HepG2 (cell line): ENCODE measurements around the gene INF2. TPM values are rescaled to one million over a fixed set of nuclear protein-coding genes. Genes with fewer than 3 reads are reported as not detected.

Experiments
- GMEB2 ChIP-seq: IDR thresholded peaks from 2 replicates; pipeline ENCODE4 v1.6.1; 2016; ENCODE audit warnings: missing biosample characterization, missing genetic modification reagents, low read depth
- HMGA1 ChIP-seq: sonication (generic); formaldehyde crosslinking; conservative IDR thresholded peaks from 2 replicates; pipeline ENCODE4 v1.4.0; 2020; ENCODE audit warnings: missing genetic modification reagents
- HOXA7 ChIP-seq: sonication (generic); formaldehyde crosslinking; IDR thresholded peaks from 2 replicates; pipeline ENCODE4 v1.8.1; 2022; ENCODE audit warnings: mild to moderate bottlenecking, missing genetic modification reagents, moderate library complexity
- JUN ChIP-seq: sonication (generic); formaldehyde crosslinking; IDR thresholded peaks from 2 replicates; pipeline ENCODE4 v1.4.0; 2020; ENCODE audit warnings: mild to moderate bottlenecking, missing genetic modification reagents
- MIER2 ChIP-seq: IDR thresholded peaks from 2 replicates; pipeline ENCODE4 v1.6.1; 2016; ENCODE audit warnings: missing biosample characterization, missing genetic modification reagents
- SMAD1 ChIP-seq: sonication (generic); formaldehyde crosslinking; IDR thresholded peaks from 2 replicates; pipeline ENCODE4 v1.4.0; 2020; ENCODE audit warnings: missing genetic modification reagents, low read depth, mild to moderate bottlenecking, borderline replicate concordance
- SOX13 ChIP-seq, 3 experiments: fragments of 450-650 bp in 1 of 3; sonication (generic) in 1 of 3; formaldehyde crosslinking in 1 of 3; IDR thresholded peaks in 2 of 3; conservative IDR thresholded peaks in 1 of 3; 2 replicates each; pipeline versions ENCODE4 v1.5.0 to v1.6.1; 2016 to 2020; ENCODE audit warnings: antibody characterized with exemption in 1 of 3, mild to moderate bottlenecking in 1 of 3, missing compliant biosample characterization in 1 of 3, missing genetic modification reagents in 1 of 3, moderate library complexity in 1 of 3
- SP1 ChIP-seq, 2 experiments: fragments of 450-650 bp in 1 of 2; sonication (generic) in 1 of 2; formaldehyde crosslinking in 1 of 2; IDR thresholded peaks; 2 replicates each; pipeline versions ENCODE4 v1.4.0 to v1.6.1; 2016 to 2020; ENCODE audit warnings: missing genetic modification reagents in 1 of 2
- TAF1 ChIP-seq: sonication (generic); formaldehyde crosslinking; IDR thresholded peaks from 2 replicates; pipeline ENCODE4 v1.4.0; 2020; ENCODE audit warnings: missing genetic modification reagents
- ZFP82 ChIP-seq: sonication (generic); formaldehyde crosslinking; IDR thresholded peaks from 2 replicates; pipeline ENCODE4 v1.5.1; 2020; ENCODE audit warnings: mild to moderate bottlenecking, missing genetic modification reagents, borderline replicate concordance
- ZNF17 ChIP-seq: sonication (generic); formaldehyde crosslinking; IDR thresholded peaks from 2 replicates; pipeline ENCODE4 v1.5.0; 2020; ENCODE audit warnings: mild to moderate bottlenecking, missing genetic modification reagents
- ZNF33B ChIP-seq: sonication (generic); formaldehyde crosslinking; IDR thresholded peaks from 2 replicates; pipeline ENCODE4 v1.5.1; 2020; ENCODE audit warnings: mild to moderate bottlenecking, missing genetic modification reagents
- ZNF501 ChIP-seq: sonication (generic); formaldehyde crosslinking; IDR thresholded peaks from 2 replicates; pipeline ENCODE4 v1.5.1; 2020; ENCODE audit warnings: mild to moderate bottlenecking, moderate library complexity, missing genetic modification reagents
- ZNF510 ChIP-seq: sonication (generic); formaldehyde crosslinking; IDR thresholded peaks from 2 replicates; pipeline ENCODE4 v1.4.0; 2020; ENCODE audit warnings: low read depth, mild to moderate bottlenecking, missing genetic modification reagents
- ZNF713 ChIP-seq: sonication (generic); formaldehyde crosslinking; IDR thresholded peaks from 2 replicates; pipeline ENCODE4 v1.4.0; 2020; ENCODE audit warnings: mild to moderate bottlenecking, missing genetic modification reagents
- ZSCAN22 ChIP-seq: sonication (generic); formaldehyde crosslinking; IDR thresholded peaks from 2 replicates; pipeline ENCODE4 v1.4.0; 2020; ENCODE audit warnings: mild to moderate bottlenecking, missing genetic modification reagents
- ZXDC ChIP-seq: sonication (generic); formaldehyde crosslinking; IDR thresholded peaks from 2 replicates; pipeline ENCODE4 v1.5.0; 2020; ENCODE audit warnings: mild to moderate bottlenecking, missing genetic modification reagents
- polyA plus RNA-seq, 8 experiments: library from polyadenylated mRNA; depleted of rRNA in 3 of 8; stranded (reverse) in 7 of 8; unstranded in 1 of 8; fragments of >200 nt; fragmentation: Illumina TruSeq in 4 of 8; extraction: Trizol in 4 of 8; gene quantifications; 2 replicates each; pipeline versions ENCODE4 v1.2.1 to v1.2.3, GENCODE V29; 2011 to 2016; ENCODE audit warnings: low read depth in 4 of 8, missing spikeins in 1 of 8, mixed read lengths in 1 of 8; ENCODE audit not compliant: insufficient read depth in 1 of 8
- total RNA-seq, 5 experiments: library from RNA; depleted of rRNA; stranded (reverse); fragments of >200 nt; fragmentation: Illumina TruSeq; extraction: Trizol; gene quantifications; 2 replicates each; pipeline ENCODE4 v1.2.3, GENCODE V29; 2016; ENCODE audit warnings: low read depth in 1 of 5
- TF ChIP-seq, protein P1 (sequence below): sonication (generic); formaldehyde crosslinking; IDR thresholded peaks from 2 replicates; pipeline ENCODE4 v1.4.0; 2020; ENCODE audit warnings: mild to moderate bottlenecking, low read depth, missing genetic modification reagents
- TF ChIP-seq, protein P2 (sequence below): sonication (generic); formaldehyde crosslinking; conservative IDR thresholded peaks from 2 replicates; pipeline ENCODE4 v1.8.0; 2022; ENCODE audit warnings: low read depth, missing genetic modification reagents
- TF ChIP-seq, protein P3 (sequence below): sonication (generic); formaldehyde crosslinking; IDR thresholded peaks from 2 replicates; pipeline ENCODE4 v1.8.1; 2023; ENCODE audit warnings: mild to moderate bottlenecking, moderate library complexity, missing genetic modification reagents

The INF2 gene
- total and polyA plus RNA-seq, 2 of the 13 experiments (the other 11 are each of a cell fraction or from before 2014, with no cell fraction given): 16.4 to 26.4 TPM

DNA sequence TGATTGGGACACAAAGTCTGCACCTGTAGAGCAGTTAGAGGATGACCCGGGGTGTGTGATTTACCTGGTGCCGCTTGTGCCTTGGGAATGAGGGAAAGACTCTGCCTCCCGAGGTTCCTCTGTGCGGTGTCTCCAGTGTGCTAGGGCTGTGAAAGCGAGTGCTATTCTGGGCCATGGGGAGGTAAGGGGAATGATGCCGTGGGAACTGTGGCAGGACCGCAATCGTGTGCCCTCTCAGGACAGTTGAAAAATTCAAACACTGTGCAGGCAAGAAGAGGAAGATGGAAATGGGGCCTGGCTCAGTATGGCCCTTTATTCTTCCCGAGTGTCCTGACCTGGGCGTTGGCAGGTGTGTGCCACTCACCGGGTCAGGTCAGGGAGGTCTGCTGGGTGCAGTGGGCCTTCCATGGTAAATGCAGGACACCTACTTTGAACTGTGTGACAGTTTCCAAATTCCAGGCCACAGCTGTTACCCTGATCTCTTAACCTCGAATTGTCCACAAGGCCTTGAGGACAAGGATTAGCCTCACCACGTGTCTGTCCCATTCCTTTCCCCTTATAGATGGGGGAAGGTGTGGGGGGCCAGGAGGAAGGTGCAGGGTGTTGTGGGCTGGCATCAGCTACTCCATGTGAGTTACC lies 64.9 kb downstream of the INF2 start (continued):
- no peak for TF ChIP-seq SOX13 (IDR thresholded peaks at IDR 0.05)
- TF ChIP-seq SOX13 (CRISPR knock-in tag; conservative IDR thresholded peaks at IDR 0.05 in 1 of 2, IDR thresholded peaks at IDR 0.05 in 1 of 2): no peak
- TF ChIP-seq MIER2 (CRISPR knock-in tag): no peak
- no peak for TF ChIP-seq ZSCAN22 (CRISPR knock-in tag)
- no peak for TF ChIP-seq JUN
- TF ChIP-seq ZXDC (CRISPR knock-in tag): peak; percentile 44; the same call in 1 of the 2 replicates
- TF ChIP-seq, protein P1, sequence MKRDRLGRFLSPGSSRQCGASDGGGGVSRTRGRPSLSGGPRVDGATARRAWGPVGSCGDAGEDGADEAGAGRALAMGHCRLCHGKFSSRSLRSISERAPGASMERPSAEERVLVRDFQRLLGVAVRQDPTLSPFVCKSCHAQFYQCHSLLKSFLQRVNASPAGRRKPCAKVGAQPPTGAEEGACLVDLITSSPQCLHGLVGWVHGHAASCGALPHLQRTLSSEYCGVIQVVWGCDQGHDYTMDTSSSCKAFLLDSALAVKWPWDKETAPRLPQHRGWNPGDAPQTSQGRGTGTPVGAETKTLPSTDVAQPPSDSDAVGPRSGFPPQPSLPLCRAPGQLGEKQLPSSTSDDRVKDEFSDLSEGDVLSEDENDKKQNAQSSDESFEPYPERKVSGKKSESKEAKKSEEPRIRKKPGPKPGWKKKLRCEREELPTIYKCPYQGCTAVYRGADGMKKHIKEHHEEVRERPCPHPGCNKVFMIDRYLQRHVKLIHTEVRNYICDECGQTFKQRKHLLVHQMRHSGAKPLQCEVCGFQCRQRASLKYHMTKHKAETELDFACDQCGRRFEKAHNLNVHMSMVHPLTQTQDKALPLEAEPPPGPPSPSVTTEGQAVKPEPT (CRISPR knock-in tag): no peak
- no peak for TF ChIP-seq HOXA7 (CRISPR knock-in tag)
- TF ChIP-seq ZNF713: no peak
- TF ChIP-seq ZNF33B (CRISPR knock-in tag): no peak
- TF ChIP-seq, protein P2, sequence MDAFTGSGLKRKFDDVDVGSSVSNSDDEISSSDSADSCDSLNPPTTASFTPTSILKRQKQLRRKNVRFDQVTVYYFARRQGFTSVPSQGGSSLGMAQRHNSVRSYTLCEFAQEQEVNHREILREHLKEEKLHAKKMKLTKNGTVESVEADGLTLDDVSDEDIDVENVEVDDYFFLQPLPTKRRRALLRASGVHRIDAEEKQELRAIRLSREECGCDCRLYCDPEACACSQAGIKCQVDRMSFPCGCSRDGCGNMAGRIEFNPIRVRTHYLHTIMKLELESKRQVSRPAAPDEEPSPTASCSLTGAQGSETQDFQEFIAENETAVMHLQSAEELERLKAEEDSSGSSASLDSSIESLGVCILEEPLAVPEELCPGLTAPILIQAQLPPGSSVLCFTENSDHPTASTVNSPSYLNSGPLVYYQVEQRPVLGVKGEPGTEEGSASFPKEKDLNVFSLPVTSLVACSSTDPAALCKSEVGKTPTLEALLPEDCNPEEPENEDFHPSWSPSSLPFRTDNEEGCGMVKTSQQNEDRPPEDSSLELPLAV (CRISPR knock-in tag): no peak
- no peak for TF ChIP-seq ZNF501 (CRISPR knock-in tag)
- TF ChIP-seq ZNF510 (CRISPR knock-in tag): no peak
- no peak for TF ChIP-seq ZFP82 (CRISPR knock-in tag)
- TF ChIP-seq, protein P3, sequence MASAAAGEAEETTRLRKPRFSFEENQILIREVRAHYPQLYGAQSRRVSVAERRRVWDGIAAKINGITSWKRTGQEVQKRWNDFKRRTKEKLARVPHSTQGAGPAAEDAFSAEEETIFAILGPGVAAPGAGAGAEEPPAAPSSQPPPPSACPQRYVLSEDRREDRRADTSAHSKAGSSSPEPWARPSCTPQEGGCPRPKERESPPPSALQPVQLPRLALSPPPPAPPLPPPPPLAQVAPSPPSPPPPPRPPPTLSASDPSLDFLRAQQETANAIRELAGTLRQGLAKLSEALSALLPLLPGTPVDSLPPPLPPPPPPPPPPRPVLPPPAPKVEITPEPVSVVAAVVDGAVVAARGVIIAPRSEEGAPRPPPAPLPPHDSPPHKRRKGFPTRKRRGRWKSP: no peak
- no peak for TF ChIP-seq HMGA1 (CRISPR knock-in tag)
- no peak for TF ChIP-seq ZNF17 (CRISPR knock-in tag)
- TF ChIP-seq GMEB2 (CRISPR knock-in tag): no peak
- TF ChIP-seq SP1 (IDR thresholded peaks at IDR 0.05): no peak
- no peak for TF ChIP-seq SP1 (CRISPR knock-in tag; IDR thresholded peaks at IDR 0.05)
- TF ChIP-seq SMAD1: no peak
- no peak for TF ChIP-seq TAF1 (CRISPR knock-in tag)
